Measurements from ENCODE around the gene SKA1.
A peak's percentile ranks its signal among the peaks of the same experiment; 100 is the strongest.
"Not testable (repeated sequence)": the region's sequence is repeated elsewhere in the genome, so short reads cannot be mapped to it uniquely, and the experiment has no call there.

Gene SKA1

DNA sequence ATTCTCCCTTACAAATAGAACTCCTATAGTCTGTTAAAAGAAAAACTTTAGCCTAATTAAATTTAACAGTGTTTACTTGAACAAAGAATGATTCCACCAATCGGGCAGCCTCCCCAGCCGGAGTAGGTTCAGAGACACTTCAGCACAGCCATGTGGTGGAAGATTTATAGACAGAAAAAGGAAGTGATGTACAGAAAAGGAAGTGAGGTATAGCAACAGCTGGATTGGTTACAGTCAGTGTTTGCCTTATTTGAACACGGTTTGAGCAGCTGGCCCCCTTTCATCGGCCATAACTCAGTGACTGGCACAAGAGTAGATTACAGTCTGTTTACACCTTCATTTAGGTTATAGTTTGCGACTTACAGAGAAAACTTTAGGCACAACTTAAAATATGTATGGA is 2.1 kb upstream of the SKA1 start:
- Mint-ChIP-seq H3K9me3 (peaks cover 10% of the 10 kb centered on the region), H3K27me3 (peaks cover 17% of the 10 kb centered on the region), H3K27ac (no peak overlapping the region), H3K36me3 (ENCODE audit: low read depth) (peaks cover 10% of the 10 kb centered on the region), H3K4me3 (no peak overlapping the region), H3K4me1 (peaks cover 13% of the 10 kb centered on the region)
- no peak for DNase-seq
- ATAC-seq, result no peak

DNA sequence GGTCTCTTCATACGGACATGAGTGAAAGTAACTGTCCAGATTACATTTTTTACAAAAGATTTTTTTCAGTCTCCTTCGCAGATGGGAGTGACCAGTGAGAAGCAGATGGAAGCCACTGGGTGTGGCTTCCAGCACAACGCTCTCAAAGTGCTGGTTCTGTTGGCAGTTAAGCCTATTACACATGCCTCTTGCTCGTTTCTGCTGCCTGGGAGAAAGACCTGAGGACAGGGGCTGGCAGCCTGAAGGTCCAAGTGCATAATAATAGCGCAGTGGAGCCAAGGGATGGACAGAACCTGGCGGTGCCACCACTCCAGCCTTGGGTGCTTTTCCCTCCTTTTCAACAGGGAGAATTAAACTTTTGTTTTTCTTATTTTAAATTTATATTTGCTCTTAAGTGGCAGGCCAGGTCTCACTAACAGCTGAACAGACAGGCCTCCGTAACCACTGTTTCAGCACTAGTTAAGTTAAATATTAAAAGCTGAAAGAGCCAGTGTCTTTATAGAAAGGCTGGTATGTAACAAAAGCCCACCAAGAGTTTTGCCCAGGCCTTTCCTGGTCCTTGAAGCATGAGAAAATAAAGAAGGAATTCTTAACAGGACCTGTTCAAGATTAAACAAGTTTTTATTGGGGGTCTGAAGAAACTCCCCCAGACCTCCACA is 1.2 kb upstream of the SKA1 start:
- peaks cover 6% of the 10 kb centered on the region for H3K36me3 Mint-ChIP-seq (ENCODE audit: low read depth)
- peaks cover 8% of the 10 kb centered on the region for H3K27me3 Mint-ChIP-seq
- peak overlapping the region; percentile 93 for H3K4me3 Mint-ChIP-seq
- H3K27ac Mint-ChIP-seq, result no peak overlapping the region
- peaks cover 13% of the 10 kb centered on the region for H3K4me1 Mint-ChIP-seq
- no peak for ATAC-seq
- H3K9me3 Mint-ChIP-seq, result peaks cover 10% of the 10 kb centered on the region
- DNase-seq, result no peak

DNA sequence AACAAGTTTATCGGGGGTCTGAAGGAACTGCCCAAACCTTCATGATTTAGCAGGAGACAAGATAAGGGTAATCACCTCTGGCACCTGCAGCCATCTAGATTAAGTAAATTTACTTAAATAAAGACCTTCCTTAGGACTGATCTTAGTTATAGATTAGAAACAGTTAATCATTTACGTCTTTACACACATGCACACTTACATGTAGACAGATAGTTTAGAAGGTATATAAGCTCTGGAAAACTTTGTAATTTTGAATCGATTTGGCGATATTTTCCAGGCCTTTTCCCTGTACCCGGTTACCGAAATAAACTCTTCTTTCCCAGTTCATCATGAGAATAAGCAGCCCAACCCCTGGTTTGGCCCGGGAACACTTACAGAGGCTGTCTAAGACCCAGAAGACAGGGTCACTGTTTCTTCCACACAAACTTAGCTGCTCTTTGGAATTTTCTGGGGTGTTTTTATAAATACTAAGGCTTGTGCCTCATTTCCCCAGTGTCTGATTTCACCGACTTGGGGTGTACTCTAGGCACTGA is 560 bp upstream of the SKA1 start:
- peak overlapping the region; percentile 93 for H3K4me3 Mint-ChIP-seq
- no peak for ATAC-seq

DNA sequence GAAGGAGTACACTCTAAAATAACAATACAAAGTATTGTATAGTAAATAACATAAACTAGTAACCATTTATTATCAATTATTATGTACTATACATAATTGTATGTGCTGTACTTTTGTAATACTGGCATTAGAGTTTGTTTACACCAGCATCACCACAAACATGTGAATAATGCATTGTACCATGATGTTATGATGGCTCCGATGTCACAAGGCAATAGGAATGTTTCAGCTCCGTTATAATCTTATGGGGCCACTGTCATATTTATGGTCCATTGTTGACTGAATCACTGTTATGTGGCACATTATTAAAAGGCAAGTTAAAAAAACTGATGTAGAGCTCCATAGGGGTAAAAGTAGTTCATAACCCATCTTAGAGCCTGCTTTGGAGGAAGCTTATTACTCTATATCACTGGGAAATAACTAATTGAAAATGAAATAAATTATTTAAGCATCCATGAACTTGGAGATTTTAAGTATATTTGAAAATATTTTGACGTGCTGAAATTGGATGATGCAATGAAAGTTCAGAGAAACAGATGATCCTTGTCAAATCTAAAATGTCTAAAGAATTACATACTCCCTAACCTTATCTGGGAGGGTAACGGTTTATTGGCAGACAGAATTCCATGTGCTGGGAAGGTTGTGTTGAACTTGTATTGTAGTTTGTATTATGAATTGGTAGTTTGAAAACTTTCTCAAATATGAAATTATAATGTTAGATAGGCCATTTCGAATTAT is 2.4 kb downstream of the SKA1 start:
- Mint-ChIP-seq H3K27me3 (no peaks in the 10 kb centered on the region), H3K4me3 (no peak overlapping the region), H3K4me1 (peaks cover 13% of the 10 kb centered on the region), H3K36me3 (ENCODE audit: low read depth) (peaks cover 5% of the 10 kb centered on the region), H3K9me3 (no peaks in the 10 kb centered on the region), H3K27ac (no peak overlapping the region)
- DNase-seq (no peak), ATAC-seq (no peak)

More for the DNA sequence above, 560 bp upstream of the SKA1 start:
- H3K27me3 Mint-ChIP-seq, result peaks cover 6% of the 10 kb centered on the region
- H3K27ac Mint-ChIP-seq, result peak overlapping the region; percentile 87
- DNase-seq, result no peak
- H3K36me3 Mint-ChIP-seq (ENCODE audit: low read depth), result peaks cover 6% of the 10 kb centered on the region
- peaks cover 10% of the 10 kb centered on the region for H3K9me3 Mint-ChIP-seq
- peaks cover 13% of the 10 kb centered on the region for H3K4me1 Mint-ChIP-seq

DNA sequence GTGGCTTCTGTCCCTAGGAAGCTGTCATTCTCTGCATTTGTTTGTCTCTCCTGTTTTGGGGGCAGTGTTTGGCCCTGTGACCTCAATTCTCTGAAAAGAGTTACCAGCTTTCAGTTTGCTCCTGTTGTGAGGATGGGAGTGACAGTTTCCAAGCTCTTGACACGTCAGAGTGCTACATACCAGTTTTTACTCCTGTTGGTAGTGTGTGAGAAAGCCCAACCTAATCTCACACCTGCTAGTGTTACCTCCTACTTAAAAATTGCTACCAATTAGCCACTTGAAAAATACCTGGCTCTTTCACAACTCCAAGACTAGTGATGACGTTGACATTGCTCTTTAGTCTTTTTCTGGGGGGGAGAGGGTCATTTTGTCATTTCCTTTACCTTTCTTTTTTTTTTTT is 14.1 kb downstream of the SKA1 start:
- Mint-ChIP-seq H3K27ac (no peak overlapping the region), H3K4me1 (no peaks in the 10 kb centered on the region), H3K27me3 (no peaks in the 10 kb centered on the region), H3K9me3 (no peaks in the 10 kb centered on the region), H3K4me3 (no peak overlapping the region), H3K36me3 (ENCODE audit: low read depth) (peaks cover 33% of the 10 kb centered on the region)
- ATAC-seq (no peak), DNase-seq (no peak)

DNA sequence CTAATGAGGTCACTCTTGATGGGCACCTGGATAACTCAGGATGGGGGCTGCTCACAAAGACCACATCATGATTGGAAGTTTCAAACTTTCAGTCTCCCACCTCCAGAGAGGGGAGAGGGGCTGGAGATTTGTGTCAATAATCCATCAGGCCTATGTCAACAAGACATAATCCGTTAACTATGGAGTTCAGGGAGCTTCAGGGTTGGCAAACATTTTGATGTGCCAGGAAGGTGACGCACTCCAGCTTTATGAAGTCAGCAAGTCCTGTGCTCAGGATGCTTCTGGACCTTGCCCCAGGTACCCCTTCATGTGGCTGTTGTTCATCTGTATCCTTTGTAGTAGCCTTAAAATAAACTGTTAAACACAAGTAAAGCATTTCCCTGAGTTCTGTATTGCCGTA is 19.0 kb downstream of the SKA1 start:
- H3K27ac Mint-ChIP-seq, result no peak overlapping the region
- peaks cover 6% of the 10 kb centered on the region for H3K27me3 Mint-ChIP-seq
- H3K36me3 Mint-ChIP-seq (ENCODE audit: low read depth), result peaks cover 18% of the 10 kb centered on the region
- peaks cover 2% of the 10 kb centered on the region for H3K4me1 Mint-ChIP-seq
- ATAC-seq (no peak), DNase-seq (no peak)
- H3K9me3 Mint-ChIP-seq, result no peaks in the 10 kb centered on the region
- no peak overlapping the region for H3K4me3 Mint-ChIP-seq

DNA sequence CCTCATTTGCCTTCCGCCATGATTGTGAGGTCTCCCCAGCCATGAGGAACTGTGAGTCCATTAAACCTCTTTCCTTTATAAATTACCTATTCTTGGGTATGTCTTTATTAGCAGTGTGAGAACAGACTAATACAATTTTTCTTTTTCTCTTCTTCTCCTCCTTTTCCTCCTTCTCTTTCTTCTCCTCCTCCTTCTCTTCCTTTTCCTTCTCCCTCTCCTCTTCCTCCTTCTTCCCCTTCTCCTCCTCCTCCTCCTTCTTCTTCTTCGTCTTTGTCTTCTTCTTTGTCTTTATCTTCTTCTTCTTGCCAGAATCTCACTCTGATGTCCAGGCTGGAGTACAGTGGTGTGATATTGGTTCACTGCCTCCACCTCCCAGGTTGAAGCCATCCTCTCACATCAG is 20.2 kb downstream of the SKA1 start:
- peaks cover 12% of the 10 kb centered on the region for H3K27me3 Mint-ChIP-seq
- ATAC-seq, result no peak

DNA sequence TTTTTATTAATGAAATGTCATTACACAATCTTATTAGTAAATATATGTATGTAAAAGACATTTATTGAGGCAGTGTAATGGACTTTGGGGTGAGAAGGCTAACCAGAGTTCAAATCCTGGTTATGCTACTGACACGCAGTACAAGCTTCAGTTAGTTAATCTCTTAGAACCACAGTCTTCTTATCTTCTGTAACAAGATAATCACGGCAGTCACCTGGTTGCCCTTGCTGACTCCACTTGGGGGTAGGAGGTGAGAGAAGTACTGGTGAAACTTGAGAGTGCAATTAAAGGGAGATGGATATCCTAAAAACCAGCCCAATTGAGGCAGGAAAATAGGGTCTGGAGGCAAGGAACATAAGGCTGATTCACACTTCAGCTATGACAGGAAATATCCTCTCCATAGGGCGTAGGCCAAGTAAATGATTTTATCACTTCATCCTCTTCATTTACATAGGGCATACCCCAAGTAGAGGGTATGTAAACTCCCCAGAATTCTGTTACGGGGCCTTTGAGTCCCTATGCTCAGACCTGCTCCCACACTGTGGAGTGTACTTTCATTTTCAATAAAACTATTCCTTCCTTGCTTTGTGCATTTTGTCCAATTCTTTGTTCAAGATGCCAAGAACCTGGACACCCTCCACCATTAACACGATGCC is 21.3 kb downstream of the SKA1 start:
- H3K27me3 Mint-ChIP-seq, result peaks cover 14% of the 10 kb centered on the region
- no peak overlapping the region for H3K27ac Mint-ChIP-seq
- ATAC-seq (no peak), DNase-seq (no peak)
- peaks cover 2% of the 10 kb centered on the region for H3K4me1 Mint-ChIP-seq
- no peak overlapping the region for H3K4me3 Mint-ChIP-seq
- no peaks in the 10 kb centered on the region for H3K9me3 Mint-ChIP-seq
- peaks cover 16% of the 10 kb centered on the region for H3K36me3 Mint-ChIP-seq (ENCODE audit: low read depth)

More for the DNA sequence above, 20.2 kb downstream of the SKA1 start:
- peaks cover 2% of the 10 kb centered on the region for H3K4me1 Mint-ChIP-seq
- H3K4me3 Mint-ChIP-seq, result no peak overlapping the region
- DNase-seq, result no peak
- H3K9me3 Mint-ChIP-seq, result no peaks in the 10 kb centered on the region
- peaks cover 18% of the 10 kb centered on the region for H3K36me3 Mint-ChIP-seq (ENCODE audit: low read depth)
- no peak overlapping the region for H3K27ac Mint-ChIP-seq

DNA sequence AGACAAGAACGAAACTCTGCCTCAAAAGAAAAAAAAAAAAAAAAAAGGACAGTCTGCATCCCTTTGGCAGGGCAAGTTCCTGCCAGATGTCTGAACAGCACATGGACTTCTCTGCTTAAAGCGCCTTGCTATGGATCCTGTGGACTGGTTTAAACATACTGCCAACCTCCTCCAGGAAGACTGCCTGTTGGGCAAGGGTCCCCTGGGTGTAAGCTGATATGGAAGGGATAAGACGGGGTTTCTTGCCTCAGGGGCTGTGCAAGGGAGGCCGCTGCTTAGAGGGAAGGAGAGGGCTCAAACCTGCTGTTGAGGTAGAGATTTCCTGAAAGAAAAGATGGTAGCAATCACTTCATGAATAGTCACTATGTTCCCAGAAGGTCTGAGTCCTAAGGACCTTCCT is 22.2 kb downstream of the SKA1 start:
- Mint-ChIP-seq H3K27ac (no peak overlapping the region), H3K4me3 (no peak overlapping the region), H3K36me3 (ENCODE audit: low read depth) (peaks cover 13% of the 10 kb centered on the region), H3K4me1 (peaks cover 2% of the 10 kb centered on the region), H3K27me3 (peaks cover 22% of the 10 kb centered on the region), H3K9me3 (no peaks in the 10 kb centered on the region)
- ATAC-seq, result no peak
- DNase-seq, result no peak

DNA sequence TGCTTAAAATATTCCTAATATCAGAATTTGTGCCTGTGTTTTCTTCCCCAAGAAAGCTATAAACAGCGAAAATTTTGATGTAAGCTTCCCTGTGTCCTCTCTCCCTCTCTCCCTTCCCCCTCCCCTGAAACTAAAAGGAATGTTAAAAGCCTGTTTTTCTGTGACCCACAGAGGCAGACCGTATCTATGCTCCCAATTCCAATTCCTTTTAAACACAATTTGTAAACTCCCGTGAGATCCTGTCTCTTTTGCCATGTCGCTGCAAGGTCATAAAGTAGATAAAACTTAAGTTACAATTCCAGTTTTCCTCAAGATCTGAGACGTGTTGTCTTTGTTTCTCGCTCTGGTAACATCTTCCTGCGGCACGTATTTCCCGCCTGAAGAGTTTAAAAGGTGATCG is 23.3 kb downstream of the SKA1 start:
- no peak for DNase-seq

DNA sequence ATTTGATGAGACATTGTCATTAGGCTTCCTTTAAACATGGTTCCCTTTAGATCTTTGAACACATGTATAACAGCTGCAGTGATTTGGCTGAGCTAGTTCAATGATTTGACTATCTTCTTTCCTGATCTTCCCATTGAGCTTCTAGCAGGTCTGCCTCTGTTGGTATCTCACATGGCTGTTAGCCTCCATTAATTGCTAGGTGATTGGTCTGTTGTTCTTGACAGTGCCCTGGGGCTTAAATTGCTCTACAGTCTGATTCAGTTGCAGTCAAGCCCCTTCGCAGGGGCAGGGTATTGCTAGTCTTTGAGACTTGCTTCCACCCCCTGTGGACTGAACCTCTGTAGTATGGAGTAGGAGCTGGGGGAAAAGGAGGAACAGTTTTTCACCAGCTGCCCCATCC is 24.1 kb downstream of the SKA1 start:
- Mint-ChIP-seq H3K4me1 (peaks cover 2% of the 10 kb centered on the region), H3K27ac (no peak overlapping the region), H3K4me3 (no peak overlapping the region), H3K36me3 (ENCODE audit: low read depth) (peaks cover 4% of the 10 kb centered on the region), H3K9me3 (no peaks in the 10 kb centered on the region), H3K27me3 (peaks cover 41% of the 10 kb centered on the region)
- no peak for ATAC-seq
- DNase-seq, result no peak

More for the DNA sequence above, 23.3 kb downstream of the SKA1 start:
- Mint-ChIP-seq H3K36me3 (ENCODE audit: low read depth) (peaks cover 7% of the 10 kb centered on the region), H3K27ac (no peak overlapping the region), H3K4me1 (peaks cover 2% of the 10 kb centered on the region), H3K4me3 (no peak overlapping the region), H3K9me3 (no peaks in the 10 kb centered on the region), H3K27me3 (peaks cover 32% of the 10 kb centered on the region)
- no peak for ATAC-seq

DNA sequence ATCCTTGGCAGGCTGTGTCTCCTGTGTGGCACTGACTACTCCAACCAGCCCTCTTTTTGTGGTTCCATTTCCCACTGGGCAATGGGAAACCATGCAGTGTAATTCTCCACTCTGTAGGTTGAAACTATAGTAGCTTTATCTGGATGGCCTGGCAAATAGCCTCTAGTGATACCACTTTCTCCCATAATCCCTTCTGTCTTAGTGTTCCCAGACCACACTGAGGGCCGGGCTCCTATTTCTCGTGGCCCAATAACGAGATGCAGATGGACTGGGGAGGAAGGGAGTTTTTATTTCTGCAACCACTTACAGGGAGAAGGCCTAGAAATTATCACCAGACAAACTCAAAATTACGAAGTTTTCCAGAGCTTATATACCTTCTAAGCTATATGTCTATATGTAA is 24.7 kb downstream of the SKA1 start:
- Mint-ChIP-seq H3K9me3 (no peaks in the 10 kb centered on the region), H3K27ac (no peak overlapping the region), H3K4me1 (peaks cover 2% of the 10 kb centered on the region), H3K4me3 (no peak overlapping the region), H3K27me3 (peaks cover 46% of the 10 kb centered on the region), H3K36me3 (ENCODE audit: low read depth) (peaks cover 4% of the 10 kb centered on the region)
- ATAC-seq (no peak), DNase-seq (no peak)

DNA sequence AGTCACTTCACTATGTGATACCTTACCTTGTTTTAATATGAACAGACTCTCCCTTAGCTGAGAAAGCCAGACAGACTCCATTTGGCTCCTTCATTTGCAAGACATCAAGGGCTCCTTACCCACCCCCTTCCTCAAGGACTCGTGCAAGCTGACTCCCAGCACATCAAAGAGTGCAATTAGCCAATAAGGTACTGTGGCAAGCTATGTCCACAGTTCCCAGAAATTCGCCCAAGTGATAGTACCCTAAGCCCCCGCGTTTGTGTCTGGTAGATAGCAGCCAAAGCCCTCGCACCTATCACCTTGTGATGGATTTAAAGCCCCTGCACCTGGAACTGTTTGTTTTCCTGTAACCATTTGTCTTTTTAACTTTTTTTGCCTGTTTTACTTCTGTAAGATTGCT is 25.6 kb downstream of the SKA1 start:
- not testable (repeated sequence) for H3K36me3 Mint-ChIP-seq (ENCODE audit: low read depth); H3K27ac Mint-ChIP-seq; ATAC-seq; H3K9me3 Mint-ChIP-seq; DNase-seq; H3K4me3 Mint-ChIP-seq; H3K4me1 Mint-ChIP-seq
- H3K27me3 Mint-ChIP-seq, result peaks cover 49% of the 10 kb centered on the region

DNA sequence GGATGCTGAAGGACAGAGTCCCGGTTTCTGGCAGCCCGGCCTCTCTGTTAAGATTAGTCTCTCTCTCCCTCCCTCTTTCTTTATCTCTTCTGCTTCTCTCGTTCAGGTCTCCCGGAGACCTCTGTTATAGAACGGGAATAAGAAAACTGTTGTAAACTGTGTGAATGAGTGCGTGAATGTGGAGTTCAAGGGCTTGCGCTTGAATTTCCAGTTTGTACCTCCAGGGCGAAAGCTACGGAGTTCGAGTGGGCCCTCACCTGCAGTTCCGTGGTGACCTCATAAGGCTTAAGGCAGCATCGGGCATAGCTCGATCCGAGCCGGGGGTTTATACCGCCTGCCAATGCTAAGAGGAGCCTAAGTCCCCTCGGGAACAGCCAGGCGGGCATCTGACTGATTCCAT is 26.4 kb downstream of the SKA1 start:
- H3K27ac Mint-ChIP-seq, result no peak overlapping the region
- no peaks in the 10 kb centered on the region for H3K36me3 Mint-ChIP-seq (ENCODE audit: low read depth)
- DNase-seq (no peak), ATAC-seq (no peak)
- H3K4me3 Mint-ChIP-seq, result no peak overlapping the region
- H3K4me1 Mint-ChIP-seq, result peaks cover 2% of the 10 kb centered on the region
- H3K27me3 Mint-ChIP-seq, result peaks cover 55% of the 10 kb centered on the region
- no peaks in the 10 kb centered on the region for H3K9me3 Mint-ChIP-seq

DNA sequence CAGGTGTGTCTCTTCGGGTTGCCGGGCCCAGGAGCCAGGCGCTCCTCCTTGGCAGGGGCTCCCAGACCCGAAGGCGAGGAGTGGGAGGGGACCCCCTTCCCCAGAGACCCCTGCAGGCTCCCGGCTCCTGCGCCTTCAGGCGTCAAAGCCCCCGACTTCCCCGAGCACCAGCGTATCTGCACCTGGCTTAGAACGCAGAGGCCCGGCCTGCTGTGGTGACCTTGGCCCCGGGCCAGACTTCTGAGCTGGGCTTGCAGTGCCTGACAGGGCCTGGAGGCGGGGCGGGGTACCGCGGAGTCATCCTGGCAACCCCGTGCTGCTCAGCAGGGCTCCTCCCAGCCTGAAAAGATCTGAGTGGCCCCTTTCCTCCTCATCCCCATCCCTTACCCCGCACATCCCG is 27.0 kb downstream of the SKA1 start:
- DNase-seq (peak; percentile 34), ATAC-seq (peak; percentile 63)
- H3K27me3 Mint-ChIP-seq, result peaks cover 57% of the 10 kb centered on the region
- no peaks in the 10 kb centered on the region for H3K9me3 Mint-ChIP-seq
- no peaks in the 10 kb centered on the region for H3K36me3 Mint-ChIP-seq (ENCODE audit: low read depth)
- H3K4me3 Mint-ChIP-seq, result no peak overlapping the region
- H3K4me1 Mint-ChIP-seq, result peaks cover 2% of the 10 kb centered on the region
- no peak overlapping the region for H3K27ac Mint-ChIP-seq

Measured in activated naive CD8-positive, alpha-beta T cell treated with anti-CD3 and anti-CD28 coated beads, Interleukin-2, amount 50 U/mL, for 24 hours (primary cell).